Cardiac septum (tissue), 1 donor: ENCODE data around the gene HOMER3. TPM values are rescaled to one million over a fixed set of nuclear protein-coding genes. Genes with fewer than 3 reads are reported as not detected.
"Not testable (repeated sequence)": the region's sequence is repeated elsewhere in the genome, so short reads cannot be mapped to it uniquely, and the experiment has no call there.

Experiments used
- DNase-seq: peaks from one replicate; pipeline ENCODE4 v3.0.0-alpha.2; 2020; ENCODE audit warnings: low spot score
- intact Hi-C: fragments of 100-400 bp; cut with DNase I; formaldehyde crosslinking; loops from one replicate; pipeline ENCODE4 v1.14.0; 2022
- total RNA-seq: library from RNA; stranded (reverse); fragmentation: NEBNext Ultra II Directional; extraction: Animal tissue kit (Norgen Biotek cat#: 25700); gene quantifications from one replicate; pipeline ENCODE4 v1.2.1, GENCODE V29; 2021
- donor health status: DM: no; HTN: no; CAD: no.

The HOMER3 gene
- total RNA-seq, 1 donor from 2014 or later, result 15.6 TPM

- intact Hi-C loops, result no loop called here
Measured at GRCh38 chr19:18960370-18960769, 19.4 kb upstream of the HOMER3 start.

GRCh38 chr19:18955042-18955441, 14.0 kb upstream of the HOMER3 start:
- intact Hi-C loops, result no loop called here
- no peak for DNase-seq

More at GRCh38 chr19:18960370-18960769, 19.4 kb upstream of the HOMER3 start:
- no peak for DNase-seq

GRCh38 chr19:18954094-18954493, 13.1 kb upstream of the HOMER3 start:
- intact Hi-C loops, result no loop called here
- DNase-seq, result no peak

GRCh38 chr19:18952364-18953003, 11.5 kb upstream of the HOMER3 start:
- intact Hi-C loops, DNase-seq: not testable (repeated sequence)

- intact Hi-C loops, result no loop called here
- DNase-seq, result no peak
Measured at GRCh38 chr19:18951721-18952281, 10.8 kb upstream of the HOMER3 start.

GRCh38 chr19:18949858-18950257, 8.8 kb upstream of the HOMER3 start:
- intact Hi-C loops, result no loop called here
- DNase-seq, result no peak

GRCh38 chr19:18948976-18949356, 7.9 kb upstream of the HOMER3 start:
- intact Hi-C loops, result no loop called here
- no peak for DNase-seq

GRCh38 chr19:18948075-18948975, 7.3 kb upstream of the HOMER3 start:
- no peak for DNase-seq
- intact Hi-C loops, result no loop called here

GRCh38 chr19:18946918-18947317, 5.9 kb upstream of the HOMER3 start:
- intact Hi-C loops, result no loop called here
- no peak for DNase-seq

- intact Hi-C loops, result no loop called here
- no peak for DNase-seq
Measured at GRCh38 chr19:18946335-18946734, 5.3 kb upstream of the HOMER3 start.

GRCh38 chr19:18945297-18945696, 4.3 kb upstream of the HOMER3 start:
- intact Hi-C loops, result no loop called here
- DNase-seq, result no peak

- intact Hi-C loops, result no loop called here
- no peak for DNase-seq
Measured at GRCh38 chr19:18943465-18943864, 2.4 kb upstream of the HOMER3 start.

GRCh38 chr19:18942692-18943091, 1.7 kb upstream of the HOMER3 start:
- intact Hi-C loops, result no loop called here
- DNase-seq, result no peak

- intact Hi-C loops, result no loop called here
- DNase-seq, result no peak
Measured at GRCh38 chr19:18941628-18942354, 774 bp upstream of the HOMER3 start.

GRCh38 chr19:18939922-18940768, 872 bp downstream of the HOMER3 start:
- intact Hi-C loops, result no loop called here
- DNase-seq, result no peak

GRCh38 chr19:18939163-18939562, 1.9 kb downstream of the HOMER3 start:
- intact Hi-C loops, result no loop called here
- DNase-seq, result no peak

GRCh38 chr19:18933297-18933696, 7.7 kb downstream of the HOMER3 start:
- intact Hi-C loops, result no loop called here
- no peak for DNase-seq

GRCh38 chr19:18932216-18932841, 8.7 kb downstream of the HOMER3 start:
- DNase-seq, result peak; percentile 92
- intact Hi-C loops, result no loop called here
